Activated CD4-positive, alpha-beta memory T cell treated with anti-CD3 and anti-CD28 coated beads for 36 hours (primary cell): Measurements from ENCODE around the gene SDR42E1. TPM values are rescaled to one million over a fixed set of nuclear protein-coding genes. Genes with fewer than 3 reads are reported as not detected.

ENCODE experiments used
- CTCF ChIA-PET: fragments of 350-600 bp; sonication (Branson Sonifier 250); formaldehyde crosslinking; loops from one replicate; lab custom pipeline; 2021; ENCODE audit warnings: antibody characterized with exemption, inconsistent platforms; lab: Charles Lee
- POLR2A ChIA-PET: fragments of 350-600 bp; sonication (Branson Sonifier 250); formaldehyde crosslinking; loops from one replicate; lab custom pipeline; 2021; ENCODE audit warnings: antibody characterized with exemption; lab: Charles Lee
- DNase-seq: peaks from one replicate; pipeline ENCODE4 v3.0.0-alpha.2; 2020
- H3K27ac Mint-ChIP-seq: one replicate; pipeline ENCODE4 v1.8.0; 2021; ENCODE audit warnings: mixed read lengths
- H3K27me3 Mint-ChIP-seq: one replicate; pipeline ENCODE4 v1.8.0; 2021; ENCODE audit warnings: mixed read lengths
- H3K36me3 Mint-ChIP-seq: one replicate; pipeline ENCODE4 v1.8.0; 2021; ENCODE audit warnings: mixed read lengths
- H3K4me1 Mint-ChIP-seq: one replicate; pipeline ENCODE4 v1.8.0; 2021; ENCODE audit warnings: low read depth, mixed read lengths
- H3K4me3 Mint-ChIP-seq: one replicate; pipeline ENCODE4 v1.8.0; 2021; ENCODE audit warnings: mild to moderate bottlenecking, mixed read lengths
- H3K9me3 Mint-ChIP-seq: one replicate; pipeline ENCODE4 v1.8.0; 2021; ENCODE audit warnings: mixed read lengths
- intact Hi-C: fragments of 100-400 bp; cut with micrococcal nuclease; formaldehyde crosslinking; loops from one replicate; pipeline ENCODE4 v1.15.1; 2023
- total RNA-seq, 2 experiments: library from RNA; stranded (reverse); gene quantifications; one replicate each; pipeline ENCODE4 v1.2.3, GENCODE V29; 2021

Gene SDR42E1
- total RNA-seq, 2 experiments from 2014 or later = 4.1 to 4.9 TPM

GRCh38 chr16:82033683-82034300, 22.5 kb upstream of the SDR42E1 start:
- ChIA-PET POLR2A (no interaction called here), CTCF (interaction anchor here (1.4 kb wide), 1 partner anchor 196 kb away, joined by 4 read pairs; no protein-coding TSS in a partner anchor)
- no peaks in the 10 kb centered on the region for H3K4me1 Mint-ChIP-seq
- no peak overlapping the region for H3K4me3 Mint-ChIP-seq
- no peak for DNase-seq
- no peaks in the 10 kb centered on the region for H3K9me3 Mint-ChIP-seq
- peaks cover 16% of the 10 kb centered on the region for H3K27me3 Mint-ChIP-seq
- intact Hi-C loops = no loop called here
- no peaks in the 10 kb centered on the region for H3K36me3 Mint-ChIP-seq
- H3K27ac Mint-ChIP-seq = no peak overlapping the region

- no peaks in the 10 kb centered on the region for H3K36me3 Mint-ChIP-seq
- H3K4me3 Mint-ChIP-seq = no peak overlapping the region
- no peak overlapping the region for H3K27ac Mint-ChIP-seq
- intact Hi-C loops = no loop called here
- ChIA-PET POLR2A (no interaction called here), CTCF (interaction anchor here (1.2 to 2.0 kb wide), 2 partner anchors 28 to 197 kb away, joined by 5 to 6 read pairs; no protein-coding TSS in a partner anchor)
- H3K9me3 Mint-ChIP-seq = no peaks in the 10 kb centered on the region
- DNase-seq = no peak
- H3K4me1 Mint-ChIP-seq = no peaks in the 10 kb centered on the region
- H3K27me3 Mint-ChIP-seq = peaks cover 16% of the 10 kb centered on the region
Measured at GRCh38 chr16:82033006-82033405, 21.7 kb upstream of the SDR42E1 start.

GRCh38 chr16:82031116-82032084, 20.1 kb upstream of the SDR42E1 start:
- Mint-ChIP-seq H3K4me1 (no peaks in the 10 kb centered on the region), H3K27me3 (peaks cover 12% of the 10 kb centered on the region), H3K4me3 (no peak overlapping the region), H3K9me3 (no peaks in the 10 kb centered on the region), H3K27ac (no peak overlapping the region), H3K36me3 (no peaks in the 10 kb centered on the region)
- intact Hi-C loops = no loop called here
- ChIA-PET CTCF (interaction anchor here (0.7 to 2.0 kb wide), 3 partner anchors 30 to 199 kb away, joined by 3 to 6 read pairs (median 5); no protein-coding TSS in a partner anchor), POLR2A (no interaction called here)
- DNase-seq = no peak

- no peak for DNase-seq
- CTCF ChIA-PET = no interaction called here
- H3K4me3 Mint-ChIP-seq = no peak overlapping the region
- H3K9me3 Mint-ChIP-seq = no peaks in the 10 kb centered on the region
- intact Hi-C loops = no loop called here
- H3K36me3 Mint-ChIP-seq = no peaks in the 10 kb centered on the region
- no peaks in the 10 kb centered on the region for H3K4me1 Mint-ChIP-seq
- no peak overlapping the region for H3K27ac Mint-ChIP-seq
- POLR2A ChIA-PET = no interaction called here
- H3K27me3 Mint-ChIP-seq = peaks cover 21% of the 10 kb centered on the region
Measured at GRCh38 chr16:82027629-82028064, 16.4 kb upstream of the SDR42E1 start.

GRCh38 chr16:82024883-82025282, 13.6 kb upstream of the SDR42E1 start:
- DNase-seq = no peak
- Mint-ChIP-seq H3K4me3 (no peak overlapping the region), H3K9me3 (no peaks in the 10 kb centered on the region), H3K4me1 (no peaks in the 10 kb centered on the region), H3K27me3 (peaks cover 18% of the 10 kb centered on the region), H3K27ac (no peak overlapping the region), H3K36me3 (no peaks in the 10 kb centered on the region)
- ChIA-PET CTCF (interaction anchor here (1.5 kb wide), 1 partner anchor 205 kb away, joined by 4 read pairs; no protein-coding TSS in a partner anchor), POLR2A (no interaction called here)
- intact Hi-C loops = no loop called here

GRCh38 chr16:82024316-82024715, 13.0 kb upstream of the SDR42E1 start:
- Mint-ChIP-seq H3K27me3 (peaks cover 23% of the 10 kb centered on the region), H3K27ac (no peak overlapping the region), H3K9me3 (no peaks in the 10 kb centered on the region), H3K4me1 (no peaks in the 10 kb centered on the region), H3K4me3 (no peak overlapping the region), H3K36me3 (no peaks in the 10 kb centered on the region)
- ChIA-PET CTCF (interaction anchor here (1.5 kb wide), 1 partner anchor 205 kb away, joined by 4 read pairs; no protein-coding TSS in a partner anchor), POLR2A (no interaction called here)
- intact Hi-C loops = no loop called here
- DNase-seq = no peak

GRCh38 chr16:82023206-82023605, 11.9 kb upstream of the SDR42E1 start:
- Mint-ChIP-seq H3K27me3 (peaks cover 27% of the 10 kb centered on the region), H3K4me3 (no peak overlapping the region), H3K36me3 (no peaks in the 10 kb centered on the region), H3K27ac (no peak overlapping the region), H3K9me3 (no peaks in the 10 kb centered on the region), H3K4me1 (no peaks in the 10 kb centered on the region)
- intact Hi-C loops = no loop called here
- no peak for DNase-seq
- CTCF ChIA-PET = no interaction called here
- POLR2A ChIA-PET = no interaction called here

- Mint-ChIP-seq H3K36me3 (no peaks in the 10 kb centered on the region), H3K9me3 (peaks cover 2% of the 10 kb centered on the region), H3K4me1 (no peaks in the 10 kb centered on the region), H3K27ac (no peak overlapping the region), H3K4me3 (no peak overlapping the region), H3K27me3 (peaks cover 33% of the 10 kb centered on the region)
- intact Hi-C loops = no loop called here
- DNase-seq = no peak
- POLR2A ChIA-PET = no interaction called here
- CTCF ChIA-PET = no interaction called here
Measured at GRCh38 chr16:82020051-82020450, 8.8 kb upstream of the SDR42E1 start.

- intact Hi-C loops = loop anchor here (10.0 kb wide), 1 partner anchor 125 kb away; no protein-coding TSS in a partner anchor
- Mint-ChIP-seq H3K27me3 (peaks cover 35% of the 10 kb centered on the region), H3K9me3 (peaks cover 4% of the 10 kb centered on the region), H3K4me1 (no peaks in the 10 kb centered on the region), H3K36me3 (no peaks in the 10 kb centered on the region), H3K27ac (no peak overlapping the region), H3K4me3 (no peak overlapping the region)
- ChIA-PET CTCF (no interaction called here), POLR2A (no interaction called here)
- no peak for DNase-seq
Measured at GRCh38 chr16:82019535-82019934, 8.3 kb upstream of the SDR42E1 start.

GRCh38 chr16:82017911-82018568, 6.8 kb upstream of the SDR42E1 start:
- DNase-seq = no peak
- Mint-ChIP-seq H3K27ac (no peak overlapping the region), H3K4me1 (no peaks in the 10 kb centered on the region), H3K4me3 (no peak overlapping the region), H3K36me3 (no peaks in the 10 kb centered on the region), H3K9me3 (peaks cover 4% of the 10 kb centered on the region), H3K27me3 (peaks cover 22% of the 10 kb centered on the region)
- POLR2A ChIA-PET = no interaction called here
- intact Hi-C loops = loop anchor here (10.0 kb wide), 1 partner anchor 123 kb away; no protein-coding TSS in a partner anchor
- CTCF ChIA-PET = interaction anchor here (0.7 kb wide), 1 partner anchor 862 kb away, joined by 3 read pairs; no protein-coding TSS in a partner anchor

- Mint-ChIP-seq H3K27me3 (peaks cover 21% of the 10 kb centered on the region), H3K4me1 (no peaks in the 10 kb centered on the region), H3K9me3 (peaks cover 4% of the 10 kb centered on the region), H3K36me3 (no peaks in the 10 kb centered on the region), H3K27ac (no peak overlapping the region), H3K4me3 (no peak overlapping the region)
- CTCF ChIA-PET = no interaction called here
- DNase-seq = no peak
- intact Hi-C loops = loop anchor here (10.0 kb wide), 1 partner anchor 122 kb away; no protein-coding TSS in a partner anchor
- POLR2A ChIA-PET = no interaction called here
Measured at GRCh38 chr16:82016964-82017363, 5.7 kb upstream of the SDR42E1 start.
